ENCODE data around the gene MOSMO. TPM values are rescaled to one million over a fixed set of nuclear protein-coding genes. Genes with fewer than 3 reads are reported as not detected.

Gene MOSMO
- total and polyA plus RNA-seq, 2 of the 13 experiments (the other 11 are each of a cell fraction or from before 2014, with no cell fraction given), result 26.7 to 32.6 TPM

- TF ChIP-seq HNF4G (IDR thresholded peaks at IDR 0.05; ENCODE audit: borderline replicate concordance, low read depth, low read length), result peak; percentile 21; the same call in 1 of the 2 replicates
- TF ChIP-seq HNF4G (CRISPR knock-in tag; IDR thresholded peaks at IDR 0.05; ENCODE audit: borderline replicate concordance, low read depth), result no peak
- peak; percentile 22; the same call in 1 of the 2 replicates for TF ChIP-seq ZGPAT (CRISPR knock-in tag; IDR thresholded peaks at IDR 0.05)
- TF ChIP-seq PAX8 (CRISPR knock-in tag; IDR thresholded peaks at IDR 0.05; ENCODE audit: borderline replicate concordance), result no peak
- TF ChIP-seq MEF2D (CRISPR knock-in tag; IDR thresholded peaks at IDR 0.05), result peak; percentile 71; the same call in 1 of the 2 replicates
- TF ChIP-seq ZNF75D (CRISPR knock-in tag; IDR thresholded peaks at IDR 0.05; ENCODE audit: borderline replicate concordance), result no peak
- peak; percentile 99 for TF ChIP-seq MNT (IDR thresholded peaks at IDR 0.05)
- TF ChIP-seq NKX3-1 (CRISPR knock-in tag; IDR thresholded peaks at IDR 0.05), result no peak
- no peak for TF ChIP-seq KDM1A (CRISPR knock-in tag; IDR thresholded peaks at IDR 0.05)
- TF ChIP-seq EED (CRISPR knock-in tag; IDR thresholded peaks at IDR 0.05), result 0 out of 2 replicates have a peak, but pooled peaks have one; percentile 17
- TF ChIP-seq YEATS4 (CRISPR knock-in tag; IDR thresholded peaks at IDR 0.05; ENCODE audit: borderline replicate concordance), result no peak
- TF ChIP-seq ADNP (CRISPR knock-in tag; IDR thresholded peaks at IDR 0.05), result peak; percentile 72; the same call in 1 of the 2 replicates
- no peak for TF ChIP-seq RBFOX2 (IDR thresholded peaks at IDR 0.05; ENCODE audit: low read depth, low read length)
- no peak for TF ChIP-seq ZFP36L1 (CRISPR knock-in tag; IDR thresholded peaks at IDR 0.05)
- TF ChIP-seq AFF4 (CRISPR knock-in tag; IDR thresholded peaks at IDR 0.05), result no peak
- peak; percentile 96 for TF ChIP-seq ZNF770 (CRISPR knock-in tag; IDR thresholded peaks at IDR 0.05)
- no peak for TF ChIP-seq ZNF143 (CRISPR knock-in tag; IDR thresholded peaks at IDR 0.05)
- no peak for TF ChIP-seq KAT2B (IDR thresholded peaks at IDR 0.05; ENCODE audit: borderline replicate concordance, low read depth, low read length)
Measured at GRCh38 chr16:21996923-21997696, 10.8 kb upstream of the MOSMO start (continued).

All from HepG2 (cell line).